Islet of Langerhans (tissue), 1 donor: ENCODE results near the gene PLXNA2.

Source experiments
- FAIRE-seq: peaks from one replicate; lab custom pipeline; 2011; peaks lifted over from hg19 to GRCh38; lab: Jason Lieb, UNC

PLXNA2 gene

DNA sequence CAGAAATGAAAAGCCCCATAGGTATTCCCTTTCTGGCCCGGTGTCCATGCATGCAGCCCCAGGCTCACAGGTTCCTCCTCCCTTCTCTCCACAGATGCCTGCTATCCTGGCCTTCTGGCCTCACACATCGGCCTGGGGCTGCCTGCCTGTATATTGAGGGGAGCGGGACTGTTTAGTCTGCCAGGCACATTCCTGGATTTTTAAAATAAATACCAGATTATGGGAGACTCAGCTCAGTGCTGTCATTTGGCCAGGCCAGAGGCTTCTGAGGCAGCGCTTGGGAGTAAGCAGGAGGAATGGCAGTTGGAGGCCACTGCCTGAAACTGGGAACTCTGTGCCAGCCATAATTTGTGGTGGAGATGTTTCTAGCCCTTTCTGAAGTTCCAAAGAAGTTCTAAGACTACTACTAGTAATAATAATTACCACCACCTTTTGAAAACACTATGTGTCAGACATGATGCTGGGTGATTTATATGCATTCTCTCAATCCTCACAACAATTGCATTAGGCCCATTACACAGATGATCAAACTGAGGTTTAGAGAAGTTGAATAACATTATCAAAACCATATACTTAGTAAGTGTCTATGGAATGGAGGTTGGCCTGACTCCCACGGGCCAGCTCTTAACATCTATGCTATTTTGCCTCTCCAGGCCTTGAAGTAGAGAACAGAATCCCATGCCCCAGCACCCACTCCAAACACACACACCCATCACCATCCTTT is 107.6 kb downstream of the PLXNA2 start:
- no peak for FAIRE-seq

GRCh38 chr1:208135354-208135753 is 108.8 kb downstream of the PLXNA2 start:
- no peak for FAIRE-seq

DNA sequence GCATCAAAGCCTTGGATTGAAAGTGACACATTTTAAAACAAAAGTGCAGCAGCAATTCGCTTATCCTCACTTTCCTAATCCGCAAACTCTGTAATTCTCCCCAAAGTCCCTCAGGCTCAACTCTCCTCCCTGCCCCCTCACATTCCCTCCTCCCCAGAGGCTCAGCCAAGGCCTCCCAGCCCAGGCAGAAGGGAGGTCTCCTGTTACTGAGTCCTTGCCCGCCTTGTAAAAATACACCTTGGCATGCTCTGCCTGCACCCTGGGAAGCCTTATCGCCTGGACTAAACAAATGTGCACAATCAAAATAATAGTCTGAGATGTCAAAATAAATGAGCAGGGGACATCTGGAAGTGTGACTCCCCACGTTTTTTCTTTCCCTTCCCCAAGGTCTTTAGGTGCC is 109.7 kb downstream of the PLXNA2 start:
- no peak for FAIRE-seq

GRCh38 chr1:208133355-208133754 is 110.8 kb downstream of the PLXNA2 start:
- FAIRE-seq = no peak

- no peak for FAIRE-seq
Observed at GRCh38 chr1:208132287-208132882, 111.8 kb downstream of the PLXNA2 start.

- FAIRE-seq = no peak
Observed at GRCh38 chr1:208131621-208132286, 112.4 kb downstream of the PLXNA2 start.

DNA sequence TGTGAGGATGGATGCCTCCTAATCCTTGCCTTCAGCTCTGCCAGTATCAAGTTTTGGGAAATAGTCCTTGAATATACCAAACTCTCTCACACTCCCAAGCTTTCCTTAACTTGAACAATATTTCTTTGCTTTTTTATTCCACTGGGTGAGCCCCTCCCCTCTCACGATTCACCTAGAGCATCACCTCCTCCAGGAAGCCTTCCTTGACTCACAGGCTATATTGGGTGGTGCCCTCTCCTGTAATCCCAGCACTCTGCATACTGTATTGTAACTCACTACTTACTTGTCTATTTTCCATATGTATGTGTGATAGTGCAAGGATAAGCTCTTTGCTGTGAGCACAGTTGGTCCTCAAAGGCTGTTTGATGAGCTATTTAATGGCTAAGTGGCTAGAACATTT is 114.7 kb downstream of the PLXNA2 start:
- no peak for FAIRE-seq

- no peak for FAIRE-seq
Observed at GRCh38 chr1:208129060-208129459, 115.1 kb downstream of the PLXNA2 start.

GRCh38 chr1:208127792-208128529 is 116.2 kb downstream of the PLXNA2 start:
- FAIRE-seq = no peak

DNA sequence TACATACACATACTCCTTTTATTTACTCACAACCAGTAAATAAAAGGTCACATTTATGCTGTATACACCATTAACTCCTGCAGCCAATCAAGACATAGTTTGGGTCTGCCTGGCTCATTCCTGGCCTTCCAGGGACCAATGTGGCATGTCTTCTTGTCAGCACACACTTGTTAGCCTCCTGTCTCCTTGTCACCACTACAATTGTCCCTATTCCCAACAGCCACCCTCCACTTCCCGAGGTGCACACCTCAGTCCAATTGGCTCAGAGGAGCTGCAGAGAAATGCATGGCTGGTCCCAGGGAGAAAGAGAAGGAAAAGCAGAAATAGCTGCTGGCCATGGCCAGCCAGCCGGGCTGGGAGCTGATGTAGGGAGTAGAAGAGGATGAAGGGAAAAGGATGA is 116.9 kb downstream of the PLXNA2 start:
- no peak for FAIRE-seq

DNA sequence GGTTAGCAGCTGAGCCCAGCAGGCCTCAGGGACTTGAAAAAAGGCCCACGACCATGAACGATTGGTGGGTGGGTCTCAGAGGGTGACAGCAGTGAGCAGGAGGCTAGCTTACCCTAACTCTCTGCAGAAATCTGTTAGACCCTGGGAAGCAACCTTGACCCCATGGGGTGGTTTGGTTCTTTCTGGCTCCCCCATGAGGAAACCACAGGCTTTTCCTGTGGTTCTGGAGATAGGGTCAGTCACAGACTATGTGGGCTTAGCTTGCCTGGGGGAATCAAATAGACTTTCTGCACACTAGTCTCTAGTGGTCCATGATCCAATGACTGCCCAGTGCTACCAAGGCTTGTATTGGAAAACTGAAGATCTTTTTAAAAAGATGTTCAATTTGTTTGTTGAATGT is 118.1 kb downstream of the PLXNA2 start:
- FAIRE-seq = no peak

DNA sequence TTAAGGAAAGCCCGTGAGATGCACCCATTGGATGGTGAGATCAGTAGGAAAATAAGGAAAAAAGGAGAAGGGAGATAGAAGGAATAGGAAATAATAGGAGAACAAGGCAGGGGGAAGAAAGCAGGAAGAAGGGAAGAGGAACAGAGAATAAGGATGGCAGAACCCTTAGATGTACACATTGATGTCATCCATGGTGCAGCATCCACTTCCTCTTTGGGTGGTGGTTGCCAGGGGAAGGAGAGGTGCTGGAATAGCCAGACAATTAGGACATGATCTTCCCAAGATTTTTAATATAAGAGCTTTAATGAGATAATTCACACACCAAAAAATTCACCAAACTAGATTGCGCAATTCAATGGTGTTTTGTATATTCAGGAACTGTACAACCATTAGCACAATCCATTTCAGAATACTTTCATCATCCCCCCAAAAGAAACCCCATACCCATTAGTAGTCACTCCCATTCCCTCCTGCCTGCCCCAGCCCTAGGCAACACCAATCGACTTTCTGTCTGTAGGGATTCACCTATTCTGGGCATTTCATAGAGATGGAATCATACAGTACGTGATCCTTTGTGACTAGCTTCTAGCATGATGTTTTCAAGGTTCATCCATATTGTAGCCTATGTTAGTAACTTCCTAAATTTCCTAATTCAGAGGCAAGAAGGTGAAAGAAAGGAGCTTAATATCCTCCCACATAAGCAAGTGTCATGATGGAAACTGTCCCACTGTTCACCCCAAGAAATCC is 121.4 kb downstream of the PLXNA2 start:
- FAIRE-seq = no peak

GRCh38 chr1:208121813-208122364 is 122.3 kb downstream of the PLXNA2 start:
- FAIRE-seq = no peak

GRCh38 chr1:208120431-208120790 is 123.8 kb downstream of the PLXNA2 start:
- FAIRE-seq = no peak

DNA sequence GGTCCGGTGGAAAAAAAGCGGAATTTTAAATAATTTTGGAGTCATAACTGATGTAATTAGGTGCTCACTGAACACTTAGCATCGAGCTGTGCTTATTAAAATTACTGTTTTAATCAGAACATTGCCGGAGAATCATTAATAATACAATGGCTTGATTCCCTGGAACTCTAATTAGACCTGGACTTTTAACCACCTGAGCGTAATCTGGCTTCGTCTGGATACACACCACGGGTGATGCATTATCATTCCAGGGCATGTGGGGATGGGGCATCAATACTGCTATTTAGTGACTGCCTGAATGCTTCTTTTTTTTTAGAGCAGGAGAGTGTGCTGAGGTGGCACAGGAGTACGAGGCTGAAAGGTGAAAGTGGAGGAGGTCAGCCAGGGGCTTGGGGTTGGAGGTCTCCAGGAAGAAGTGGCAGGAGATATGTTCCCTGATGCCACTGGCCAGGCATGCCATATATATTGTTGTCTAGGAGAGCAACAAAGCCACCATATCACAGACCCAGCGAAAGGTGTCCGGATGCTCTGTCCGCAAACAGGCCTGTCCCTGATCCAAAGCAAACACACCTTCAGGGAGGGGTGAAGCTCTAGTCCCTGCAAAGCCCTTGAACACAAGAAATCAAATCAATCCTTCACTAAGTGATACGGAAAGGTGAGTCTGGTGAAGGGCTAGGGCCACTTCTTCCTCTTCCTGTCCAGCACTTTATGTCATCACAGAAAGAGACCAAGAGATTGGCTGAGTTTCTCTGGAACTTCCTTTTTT is 125.2 kb downstream of the PLXNA2 start:
- no peak for FAIRE-seq

DNA sequence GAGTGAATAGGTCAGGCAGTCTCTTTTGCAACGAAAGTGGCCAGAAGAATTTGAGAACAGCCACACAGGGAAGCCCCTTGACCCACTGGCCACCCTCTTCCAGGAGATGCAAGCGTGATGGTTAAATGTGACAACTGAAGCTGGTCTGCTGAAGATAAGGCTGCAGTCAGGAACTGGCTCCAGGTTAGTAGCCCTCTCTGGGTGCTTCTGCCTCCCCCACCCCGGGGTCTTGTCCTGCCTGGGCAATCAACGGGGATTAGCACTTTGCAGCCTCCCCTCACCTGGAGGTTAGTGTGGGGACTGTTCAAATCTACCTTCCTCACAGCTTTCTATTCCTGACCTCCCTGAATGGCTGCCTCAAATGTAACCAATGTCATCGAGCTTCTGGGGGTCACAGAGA is 125.9 kb downstream of the PLXNA2 start:
- no peak for FAIRE-seq

DNA sequence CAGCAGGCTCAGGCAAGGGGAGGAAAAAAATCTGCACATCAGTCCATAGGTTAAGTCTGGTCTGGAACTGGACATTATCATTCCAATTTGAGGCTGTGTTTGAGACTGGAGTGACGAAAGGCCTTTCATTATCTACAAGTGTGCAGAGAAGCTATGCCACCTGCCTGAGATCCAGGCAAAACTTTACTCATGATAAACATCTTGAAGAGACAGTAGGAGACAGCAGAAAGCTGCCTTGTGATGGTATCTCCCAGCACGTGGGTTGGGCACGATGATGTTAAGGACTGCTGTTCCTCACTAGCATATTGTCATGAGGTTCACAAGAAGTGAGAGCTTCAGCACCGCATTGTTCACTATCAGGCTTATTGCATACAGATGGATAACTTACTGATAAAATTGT is 126.4 kb downstream of the PLXNA2 start:
- FAIRE-seq = no peak

DNA sequence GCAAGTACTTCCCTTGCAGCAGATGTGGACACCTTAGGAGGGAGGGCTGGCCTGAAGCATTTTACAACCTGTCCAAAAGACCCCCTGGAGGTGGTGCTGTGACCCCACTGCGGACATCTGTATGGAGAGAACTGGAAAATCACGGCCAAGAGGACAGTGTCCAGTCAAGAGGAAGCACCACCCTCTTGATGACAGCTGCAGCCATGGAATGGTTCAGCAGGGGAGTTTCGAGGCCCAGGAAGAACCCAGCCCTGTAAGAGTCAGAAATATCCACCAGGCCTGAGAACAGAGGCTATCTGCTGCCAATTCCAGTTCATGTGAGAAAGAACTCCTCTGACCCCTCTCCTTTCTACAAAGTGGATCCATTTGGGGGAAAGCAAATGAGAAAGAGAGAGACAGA is 126.8 kb downstream of the PLXNA2 start:
- FAIRE-seq = no peak

DNA sequence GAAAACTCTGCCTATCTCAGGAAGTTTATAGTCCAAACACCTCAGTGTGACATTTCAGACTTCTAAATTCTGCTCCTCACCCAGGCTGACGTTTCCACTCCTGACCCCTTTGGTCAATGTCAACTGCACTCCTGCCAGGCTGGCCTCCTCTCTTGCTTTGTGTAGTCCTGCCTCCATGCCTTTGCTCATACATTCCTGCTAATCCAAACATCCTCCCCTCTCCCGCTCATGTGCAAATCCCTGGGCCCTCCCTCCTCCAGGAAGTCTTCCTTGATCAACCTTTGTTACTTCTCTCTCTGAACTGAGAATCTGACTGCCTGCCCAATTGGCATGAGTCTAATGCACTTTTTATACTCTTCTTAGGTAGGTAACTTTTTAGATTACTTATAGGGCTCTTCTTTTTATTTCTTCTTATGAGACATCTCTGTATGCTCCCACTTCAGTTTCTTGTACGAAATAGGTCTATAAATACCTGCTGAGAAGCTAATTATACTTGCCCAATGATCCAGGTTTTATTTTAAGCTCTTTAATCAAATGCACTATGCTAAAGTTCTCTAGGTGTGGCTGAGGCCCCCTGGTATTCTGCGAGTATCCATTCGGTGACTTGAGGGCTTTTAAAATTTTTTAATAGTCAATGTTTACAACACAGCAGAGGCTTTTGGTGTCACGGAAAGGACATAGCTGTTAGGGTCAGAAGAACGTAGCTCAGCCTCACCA is 128.1 kb downstream of the PLXNA2 start:
- no peak for FAIRE-seq

- FAIRE-seq = no peak
Observed at GRCh38 chr1:208113011-208113410, 131.2 kb downstream of the PLXNA2 start.

GRCh38 chr1:208112401-208112800 is 131.8 kb downstream of the PLXNA2 start:
- no peak for FAIRE-seq
